Measurements from ENCODE around the gene CUEDC1.

Gene CUEDC1

DNA sequence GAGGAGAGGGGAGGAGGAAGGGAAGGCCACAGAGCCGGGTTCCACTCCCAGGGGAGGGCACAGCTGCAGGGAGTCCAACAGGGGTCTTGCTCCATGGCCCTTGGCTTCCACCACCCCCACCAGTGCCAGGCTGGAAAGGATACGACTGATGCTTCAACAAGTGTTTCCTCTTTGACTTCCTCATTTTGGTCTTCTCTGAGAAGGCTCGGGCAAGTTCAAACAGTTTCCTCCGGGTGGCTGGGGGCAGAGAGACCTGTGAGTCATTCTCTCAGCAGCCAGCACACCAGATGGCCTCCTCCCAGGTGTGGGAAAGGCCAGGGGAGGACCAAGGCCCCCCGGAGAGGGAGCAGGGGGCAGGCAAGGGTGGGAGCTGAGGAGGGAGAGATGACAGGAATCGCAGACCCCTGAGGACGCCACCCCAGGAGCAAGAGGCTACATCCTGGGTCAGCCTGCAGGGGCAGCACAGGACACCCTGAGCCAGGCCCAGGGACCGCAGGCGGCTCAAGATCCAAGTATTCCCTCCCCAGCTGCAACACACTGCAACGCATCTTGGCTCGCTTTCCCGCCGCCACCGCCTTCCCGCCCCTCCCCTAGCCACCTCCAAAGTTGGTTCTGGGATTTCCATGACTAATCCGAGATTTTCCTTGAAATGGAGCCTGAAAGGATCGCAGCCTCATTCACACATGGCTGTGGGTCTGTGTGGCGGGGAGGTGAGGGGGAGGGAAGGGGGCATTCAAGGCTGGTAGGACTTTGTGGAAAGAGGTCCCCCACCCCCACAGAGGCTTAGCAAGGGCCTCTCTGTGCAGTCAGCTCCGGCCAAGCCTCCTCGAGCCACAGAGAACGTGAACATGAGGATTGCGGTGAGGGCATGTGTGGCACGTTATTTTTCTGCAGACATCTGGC lies 87.0 kb downstream of the CUEDC1 start:
- in situ Hi-C loops (cut with MboI; ENCODE audit: low sequenced_read_pairs): loop anchor here (25.0 kb wide), 1 partner anchor 119 kb away; the partner anchor contains the start of gene VEZF1

DNA sequence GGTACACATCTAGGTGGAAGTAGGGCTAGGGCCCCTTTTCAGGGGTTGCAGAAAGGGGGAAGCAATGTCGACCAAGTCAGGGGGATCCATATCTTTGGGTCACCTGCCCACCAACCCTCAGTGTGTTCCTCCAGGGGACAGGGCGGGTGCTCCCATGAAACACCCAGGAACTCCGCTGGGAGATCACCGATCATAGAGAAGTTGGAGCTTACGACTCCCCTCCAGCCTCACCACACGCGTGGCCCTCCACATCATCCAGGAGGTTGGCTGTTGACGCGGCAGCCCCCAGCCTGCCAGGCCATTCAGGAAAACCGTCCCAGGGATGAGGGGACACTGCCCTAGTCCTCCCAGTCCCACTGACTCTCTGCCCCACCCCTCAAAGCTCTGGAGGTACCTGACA lies 88.1 kb downstream of the CUEDC1 start:
- in situ Hi-C loops (cut with MboI; ENCODE audit: low sequenced_read_pairs): loop anchor here (25.0 kb wide), 1 partner anchor 120 kb away; the partner anchor contains the start of gene VEZF1

DNA sequence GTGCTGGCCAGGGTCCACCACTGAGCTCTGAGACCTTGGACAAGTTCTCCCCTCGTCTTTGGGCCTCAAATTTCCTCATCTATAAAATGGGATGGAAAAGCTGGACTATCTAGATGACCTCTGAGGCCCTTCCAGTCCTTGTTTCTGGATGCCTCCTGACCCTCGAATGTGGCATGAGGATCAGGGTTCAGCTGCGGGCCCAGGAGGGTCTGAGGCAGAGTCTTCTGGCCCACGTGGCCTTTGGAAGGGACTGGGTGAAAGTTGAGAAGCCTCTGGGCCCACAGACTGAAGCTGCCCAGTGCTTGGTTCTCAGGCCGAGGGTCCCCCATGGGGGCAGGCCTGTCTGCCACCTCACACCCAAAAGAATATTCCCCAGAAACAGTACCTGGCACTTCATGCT lies 88.5 kb downstream of the CUEDC1 start:
- in situ Hi-C loops (cut with MboI; ENCODE audit: low sequenced_read_pairs): loop anchor here (25.0 kb wide), 1 partner anchor 121 kb away; the partner anchor contains the start of gene VEZF1

DNA sequence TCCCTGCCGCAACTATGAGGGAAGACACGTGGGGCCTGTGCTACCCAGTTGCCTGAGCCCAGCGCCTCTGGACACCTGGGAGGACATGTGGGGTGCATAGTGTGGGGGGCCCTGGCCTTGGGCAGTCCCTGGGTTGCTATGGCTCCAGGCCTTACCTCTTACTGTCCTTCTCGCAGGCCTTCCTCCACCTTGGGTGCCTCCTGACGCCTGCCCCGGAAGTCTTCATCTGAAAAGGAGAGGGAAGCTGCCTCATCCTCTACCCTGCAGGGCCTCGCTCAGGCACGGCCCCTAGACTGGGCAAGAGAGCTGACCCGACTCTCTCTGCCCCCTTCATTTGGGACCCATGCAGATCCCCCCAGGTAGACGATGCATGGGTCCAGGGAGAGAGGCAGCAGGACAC lies 88.9 kb downstream of the CUEDC1 start:
- in situ Hi-C loops (cut with MboI; ENCODE audit: low sequenced_read_pairs): loop anchor here (25.0 kb wide), 1 partner anchor 121 kb away; the partner anchor contains the start of gene VEZF1

DNA sequence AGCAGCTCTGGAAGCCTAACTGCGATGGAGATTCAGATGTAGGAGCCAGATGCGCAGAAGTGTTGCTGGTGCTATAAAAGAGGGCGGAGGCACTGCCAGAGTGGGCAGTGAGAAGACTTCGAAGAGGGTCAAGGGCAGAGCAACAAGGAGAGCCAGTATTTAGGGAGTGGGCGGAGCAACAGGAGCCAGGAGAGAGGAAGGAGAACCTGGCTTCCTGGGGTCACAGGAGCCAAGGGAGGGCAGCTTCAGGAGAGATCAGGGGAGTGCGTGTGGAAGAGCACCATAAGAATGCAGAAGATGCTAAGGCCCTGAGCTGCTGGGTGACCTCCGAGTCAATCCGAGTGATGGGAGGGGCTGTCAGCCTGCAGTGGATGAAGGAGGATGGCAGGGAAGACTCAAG lies 90.9 kb downstream of the CUEDC1 start:
- in situ Hi-C loops (cut with MboI; ENCODE audit: low sequenced_read_pairs): loop anchor here (25.0 kb wide), 1 partner anchor 123 kb away; the partner anchor contains the start of gene VEZF1

DNA sequence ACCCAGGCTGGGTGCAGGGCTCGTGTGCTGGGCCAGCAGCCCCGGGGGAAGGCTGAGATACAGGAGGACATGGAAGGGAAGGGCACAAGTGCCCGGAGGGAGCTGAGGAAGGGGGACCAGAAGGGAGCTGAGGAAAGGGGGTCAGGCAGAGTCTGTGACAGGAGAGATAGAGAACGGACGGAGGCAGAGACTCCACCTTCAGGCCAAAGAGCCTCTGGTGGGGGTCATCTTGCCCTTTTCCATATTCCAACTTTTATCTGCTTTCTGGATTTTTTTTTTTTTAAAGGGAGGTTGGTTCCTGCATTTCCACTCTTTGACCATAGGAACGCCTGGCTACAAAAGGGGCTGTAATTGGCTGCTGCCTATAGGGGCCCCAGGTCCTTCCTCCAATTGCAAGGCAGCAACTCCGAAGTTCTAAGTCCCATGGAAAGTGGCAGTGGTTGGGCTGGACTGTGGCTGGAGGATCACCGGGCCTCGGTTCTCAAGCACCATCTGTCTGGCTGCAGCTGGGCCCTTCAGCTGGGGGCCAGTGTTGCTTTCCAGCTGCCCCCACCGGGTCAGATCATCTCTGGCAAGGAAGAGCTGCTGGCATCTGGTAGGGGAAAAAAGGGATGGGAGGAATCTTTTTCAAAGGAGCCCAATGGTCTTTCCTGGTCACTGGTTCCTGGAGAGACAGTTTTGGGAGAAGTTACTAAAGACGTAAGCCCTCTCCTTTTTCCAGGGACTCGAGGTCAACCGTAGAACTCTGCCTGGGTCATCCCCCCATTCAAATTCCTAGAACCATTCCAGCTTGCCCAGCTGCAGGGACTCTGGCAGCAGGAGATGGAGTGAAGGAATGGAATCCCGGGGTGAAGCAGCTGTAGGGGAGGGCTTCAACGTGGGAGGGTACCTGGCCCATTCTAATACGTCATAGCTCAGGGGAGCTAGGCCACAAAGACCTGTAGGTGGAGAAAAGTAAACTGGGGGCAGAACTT lies 92.2 kb downstream of the CUEDC1 start:
- in situ Hi-C loops (cut with MboI; ENCODE audit: low sequenced_read_pairs): loop anchor here (25.0 kb wide), 1 partner anchor 124 kb away; the partner anchor contains the start of gene VEZF1

DNA sequence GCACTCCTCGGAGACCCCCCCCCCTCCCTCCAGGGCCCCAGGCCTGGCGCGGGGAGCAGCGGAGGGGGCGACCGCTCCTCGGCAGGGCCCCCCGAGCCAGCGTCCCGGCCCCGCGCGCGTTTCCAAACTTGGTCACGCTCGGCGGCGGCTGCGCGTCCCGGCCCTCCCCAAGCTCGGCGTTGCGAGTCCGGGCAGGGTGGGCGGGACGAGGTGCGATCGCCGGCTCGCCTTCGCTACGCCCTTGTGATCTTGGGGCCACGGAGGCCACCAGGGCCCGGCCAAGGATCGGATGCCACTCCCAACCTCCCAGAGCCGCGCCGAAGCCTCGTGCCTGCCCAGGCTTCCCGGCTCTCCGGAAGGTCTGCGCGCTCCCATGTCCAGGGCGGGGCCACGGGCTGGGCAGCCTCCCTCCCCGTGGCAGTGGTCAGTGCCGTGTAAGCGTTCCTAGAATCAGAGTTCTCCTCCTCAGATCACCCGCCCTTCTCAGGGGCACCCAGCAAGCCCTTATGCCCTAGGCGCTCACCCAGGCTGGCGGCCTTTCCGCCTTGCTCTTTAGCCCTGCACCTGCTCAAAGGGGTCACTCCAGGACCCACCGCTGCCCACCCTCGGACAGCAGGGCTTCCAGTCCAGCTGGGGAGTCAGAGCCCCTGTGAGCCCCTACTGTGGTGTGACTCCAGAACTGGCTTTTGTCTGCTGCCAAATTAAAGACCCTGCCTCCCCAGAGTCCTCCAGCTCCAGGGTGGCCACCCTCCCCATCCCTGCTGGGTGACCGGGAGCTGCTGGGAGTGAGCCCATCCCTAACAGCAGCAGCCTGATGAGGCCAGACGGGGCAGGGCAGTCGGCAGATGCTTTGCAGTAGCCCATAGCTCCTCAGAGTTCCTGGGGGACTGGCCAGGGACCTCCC lies 93.2 kb downstream of the CUEDC1 start:
- in situ Hi-C loops (cut with MboI; ENCODE audit: low sequenced_read_pairs): loop anchor here (25.0 kb wide), 1 partner anchor 125 kb away; the partner anchor contains the start of gene VEZF1

DNA sequence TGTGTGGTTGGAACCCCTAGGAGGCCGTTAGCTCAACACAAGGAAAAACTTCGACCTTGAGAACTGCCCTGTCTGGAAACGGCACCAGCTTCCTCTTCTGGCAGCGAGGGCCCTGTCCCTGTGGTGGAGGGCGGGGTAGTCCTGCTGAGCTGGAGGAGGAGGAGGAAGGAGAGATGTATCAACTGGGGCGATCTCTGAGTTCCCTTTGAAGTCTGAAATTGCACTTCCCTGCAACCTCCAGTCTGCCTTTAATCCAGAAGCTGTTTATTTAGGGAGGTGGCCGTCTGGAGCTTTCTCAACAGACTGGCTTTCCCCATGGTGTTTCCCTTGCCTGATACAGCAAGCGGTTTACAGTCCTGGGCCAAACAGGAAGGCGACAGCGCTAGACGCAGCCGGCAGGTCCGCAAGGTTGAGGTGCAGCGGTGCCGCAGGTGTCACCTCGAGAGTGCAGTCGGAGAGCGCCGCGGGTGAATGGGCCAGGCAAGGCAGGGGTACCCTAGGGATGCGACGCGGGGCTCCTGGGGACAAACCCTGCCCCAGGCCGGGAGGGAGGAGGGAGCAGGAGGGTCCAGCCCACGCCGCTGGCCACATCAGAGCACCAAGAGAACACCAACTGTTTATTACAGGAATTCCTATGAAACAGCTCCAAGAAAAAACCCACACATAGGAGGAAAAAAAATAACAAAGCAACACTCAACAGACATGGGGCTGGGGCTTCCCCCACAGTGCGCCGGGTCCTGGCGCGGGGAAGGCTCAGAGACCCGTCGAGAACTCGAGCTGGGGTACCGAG lies 94.0 kb downstream of the CUEDC1 start:
- in situ Hi-C loops (cut with MboI; ENCODE audit: low sequenced_read_pairs): loop anchor here (25.0 kb wide), 1 partner anchor 126 kb away; the partner anchor contains the start of gene VEZF1

DNA sequence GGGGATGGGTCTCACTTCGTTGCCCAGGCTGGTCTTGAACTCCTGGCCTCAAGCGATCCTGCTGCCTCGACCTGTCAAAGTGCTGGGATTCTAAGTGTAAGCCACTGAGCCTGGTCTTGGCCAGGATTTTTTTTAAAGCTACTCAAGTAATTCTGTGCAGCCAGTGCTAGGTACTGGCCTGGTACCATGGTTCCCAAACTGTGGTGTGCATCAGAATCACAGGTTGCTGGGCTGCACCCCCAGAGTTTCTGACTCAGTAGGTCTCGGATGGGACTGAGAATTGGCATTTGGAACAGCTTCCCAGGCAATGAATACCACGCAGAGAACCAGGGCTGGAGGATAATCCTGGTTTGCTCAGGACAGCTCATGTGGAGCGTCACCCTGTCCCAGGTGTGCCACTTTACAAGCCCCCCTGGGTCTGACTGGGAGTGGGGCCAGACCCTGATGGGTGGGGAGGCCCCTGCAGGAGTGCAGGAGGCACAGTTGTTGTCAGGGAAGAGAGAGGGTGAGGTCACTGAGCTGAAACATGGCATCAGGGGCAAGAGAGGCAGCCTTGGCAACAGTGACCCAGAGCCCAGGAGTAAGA lies 94.7 kb downstream of the CUEDC1 start:
- in situ Hi-C loops (cut with MboI; ENCODE audit: low sequenced_read_pairs): loop anchor here (25.0 kb wide), 1 partner anchor 127 kb away; the partner anchor contains the start of gene VEZF1

DNA sequence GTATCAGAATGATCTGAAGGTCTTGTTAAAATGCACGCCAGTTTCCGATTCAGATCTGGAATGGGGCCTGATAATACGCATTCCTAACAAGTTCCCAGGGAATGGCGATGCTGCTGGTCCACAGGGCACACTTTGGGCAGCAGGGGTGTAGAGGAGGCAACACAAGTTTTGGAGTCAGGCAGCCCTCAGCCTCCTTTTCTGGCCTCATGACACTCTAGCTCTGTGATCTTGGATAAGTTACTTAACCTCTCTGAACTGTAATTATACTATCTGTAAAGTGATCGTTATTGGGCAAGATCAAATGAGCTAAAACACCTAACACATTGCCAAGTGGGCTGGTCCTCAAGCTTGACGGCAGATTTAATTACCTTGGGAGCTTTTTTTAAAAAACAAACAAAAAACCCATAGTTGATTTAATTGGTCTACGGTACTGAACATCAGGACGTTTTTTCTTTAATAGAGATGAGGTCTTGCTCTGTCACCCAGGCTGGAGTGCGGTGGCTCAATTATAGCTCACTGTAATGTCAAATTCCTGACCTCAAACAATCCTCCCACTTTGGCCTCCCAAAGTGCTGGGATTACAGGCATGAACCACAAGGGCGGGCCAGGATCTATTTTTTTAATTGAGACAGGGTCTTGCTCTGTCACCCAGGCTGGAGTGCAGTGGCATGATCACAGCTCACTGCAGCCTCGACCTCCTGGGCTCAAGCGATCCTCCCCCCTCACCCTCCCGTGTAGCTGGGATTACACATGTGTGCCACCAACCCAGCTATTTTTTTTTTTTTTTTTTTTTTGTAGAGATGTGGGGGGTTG lies 95.4 kb downstream of the CUEDC1 start:
- in situ Hi-C loops (cut with MboI; ENCODE audit: low sequenced_read_pairs): loop anchor here (25.0 kb wide), 1 partner anchor 127 kb away; the partner anchor contains the start of gene VEZF1

DNA sequence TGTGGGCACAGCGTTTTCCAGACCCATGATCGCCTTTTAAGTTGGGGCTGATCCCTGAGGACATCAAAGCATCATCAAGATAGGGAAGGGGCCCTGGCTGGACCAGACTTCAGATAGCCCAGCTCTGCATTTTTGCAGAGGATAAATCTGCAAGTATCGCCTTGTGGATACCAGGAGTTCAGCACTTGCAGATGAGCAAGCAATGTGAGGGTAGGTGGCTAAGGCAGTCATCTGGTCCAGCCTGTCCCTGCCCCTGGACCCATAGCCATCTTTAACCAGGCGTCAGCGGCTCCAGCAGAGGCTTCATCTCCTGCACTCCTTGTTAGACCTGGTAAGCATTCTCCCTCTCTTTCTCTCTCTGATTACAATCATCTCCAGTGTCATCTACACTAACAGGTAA lies 96.4 kb downstream of the CUEDC1 start:
- in situ Hi-C loops (cut with MboI; ENCODE audit: low sequenced_read_pairs): loop anchor here (25.0 kb wide), 1 partner anchor 128 kb away; the partner anchor contains the start of gene VEZF1

DNA sequence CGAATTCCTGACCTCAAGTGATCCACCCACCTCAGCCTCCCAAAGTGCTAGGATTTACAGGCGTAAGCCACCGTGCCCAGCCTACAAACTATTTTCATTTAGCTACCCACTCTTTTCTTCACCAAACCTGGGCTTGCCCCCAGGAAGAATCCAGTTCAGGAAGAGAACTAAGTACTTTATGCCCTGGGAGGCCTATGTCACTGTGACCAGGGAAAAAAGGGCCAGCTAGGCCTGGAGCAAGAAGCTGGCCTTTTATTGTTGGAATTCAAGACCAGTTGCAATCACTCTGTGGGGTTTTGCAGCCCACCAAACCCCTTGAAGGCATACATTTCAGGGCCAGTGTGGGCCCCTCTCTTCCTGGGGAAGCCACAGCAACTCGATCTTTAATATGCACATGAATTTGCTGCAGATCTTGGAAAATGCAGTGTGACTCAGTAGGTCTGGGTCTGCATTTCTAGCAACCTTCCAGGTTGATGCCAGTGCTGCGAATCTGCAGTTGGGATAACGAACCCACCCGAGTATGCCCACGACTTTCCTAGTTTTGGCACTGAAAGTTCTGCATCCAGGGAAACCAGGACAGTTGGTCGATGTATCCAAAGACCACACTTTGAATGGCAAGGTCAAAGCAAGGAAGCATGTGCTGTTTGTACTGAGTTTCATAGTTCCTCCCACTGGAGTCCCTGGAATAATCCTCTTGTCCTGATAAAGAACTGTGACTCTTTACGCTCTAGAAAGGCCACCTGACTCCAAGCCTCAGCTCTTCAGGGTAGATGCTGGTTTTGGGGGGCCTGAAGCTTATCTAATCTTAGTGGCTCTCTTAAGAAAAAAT lies 98.2 kb downstream of the CUEDC1 start:
- in situ Hi-C loops (cut with MboI; ENCODE audit: low sequenced_read_pairs): loop anchor here (25.0 kb wide), 1 partner anchor 130 kb away; the partner anchor contains the start of gene VEZF1

DNA sequence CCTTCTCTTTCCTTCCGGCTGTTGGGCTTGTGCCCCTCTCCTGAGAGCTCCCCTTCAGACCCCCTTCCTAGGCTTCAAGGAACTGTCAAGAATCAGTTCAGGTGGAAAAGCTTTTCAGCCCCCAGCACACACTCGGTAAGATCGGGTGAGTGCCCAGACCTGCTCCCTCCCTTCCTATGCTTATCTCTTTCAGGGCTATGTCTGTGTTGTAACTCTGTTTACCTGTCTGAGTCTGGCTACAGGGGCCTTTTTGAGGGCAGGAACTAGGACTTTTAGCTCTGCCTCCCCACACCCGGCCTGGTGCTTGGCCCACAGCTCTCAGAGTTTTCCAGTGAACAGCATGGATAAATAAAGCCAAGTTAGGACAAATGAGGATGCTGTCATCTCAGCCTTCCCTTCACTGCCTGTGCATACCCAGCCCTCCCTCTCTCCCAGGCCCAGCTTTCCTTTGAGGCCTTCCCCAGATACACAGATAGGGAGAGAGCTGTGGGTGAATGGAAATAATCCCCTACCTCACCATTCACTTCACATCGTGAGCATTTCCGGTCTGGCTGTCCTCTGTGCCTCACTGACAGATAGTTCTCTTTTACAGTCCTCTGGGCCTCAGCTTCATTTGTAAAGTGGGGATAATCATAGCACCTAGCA lies 99.7 kb downstream of the CUEDC1 start:
- in situ Hi-C loops (cut with MboI; ENCODE audit: low sequenced_read_pairs): loop anchor here (25.0 kb wide), 1 partner anchor 132 kb away; the partner anchor contains the start of gene VEZF1

DNA sequence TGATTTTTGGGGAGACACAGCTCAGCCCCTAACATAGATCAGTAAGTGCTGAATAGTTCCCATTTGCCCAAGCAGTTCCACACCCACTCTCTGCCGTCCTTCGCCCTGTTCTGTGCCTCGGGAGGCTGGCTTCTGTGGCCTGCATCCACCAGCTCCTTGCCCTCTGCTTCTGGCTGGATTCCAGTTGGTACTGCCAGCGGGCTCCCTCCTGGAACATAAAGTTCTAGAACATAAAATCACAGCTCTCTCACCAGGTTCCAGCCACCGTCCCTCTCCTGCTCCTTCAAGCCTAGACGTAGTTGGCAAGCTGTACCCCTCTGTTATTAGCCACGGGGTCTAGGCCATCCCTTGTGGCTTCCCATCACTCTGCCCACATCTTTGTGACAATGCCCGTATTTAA lies 101.5 kb downstream of the CUEDC1 start:
- in situ Hi-C loops (cut with MboI; ENCODE audit: low sequenced_read_pairs): loop anchor here (25.0 kb wide), 1 partner anchor 134 kb away; the partner anchor contains the start of gene VEZF1

DNA sequence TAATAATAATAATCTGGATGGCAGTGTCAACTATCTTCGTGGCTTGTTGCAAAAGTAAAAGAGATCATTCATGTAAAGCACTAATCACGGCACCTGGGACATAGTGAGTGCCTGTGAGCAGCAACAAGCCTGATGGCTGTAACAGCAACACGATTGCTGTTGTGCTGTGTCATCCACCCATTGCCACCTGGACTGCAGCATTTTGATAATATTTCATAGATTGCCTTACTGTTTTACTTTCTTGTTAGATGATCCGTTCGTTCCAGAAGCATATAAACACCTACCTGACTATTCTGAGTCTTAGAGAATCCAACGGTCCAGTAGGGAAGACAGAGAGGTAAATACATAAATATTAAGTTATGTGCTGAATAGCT lies 102.3 kb downstream of the CUEDC1 start:
- in situ Hi-C loops (cut with MboI; ENCODE audit: low sequenced_read_pairs): loop anchor here (25.0 kb wide), 1 partner anchor 134 kb away; the partner anchor contains the start of gene VEZF1

All from hTERT RPE-1 (cell line).